Left renal cortex interstitium (tissue), 4 donors: ENCODE results near the gene DCP2. TPM values are rescaled to one million over a fixed set of nuclear protein-coding genes. Genes with fewer than 3 reads are reported as not detected.
A peak's percentile ranks its signal among the peaks of the same experiment; 100 is the strongest.

Source experiments
- DNase-seq, 4 donors: peaks; one replicate each; pipeline ENCODE4 v3.0.0-alpha.2; 2013; ENCODE audit warnings: low read depth in 4 of 4, low spot score in 2 of 4, missing footprints in 1 of 4
- polyA plus RNA-seq, 4 donors: library from polyadenylated mRNA; unstranded; fragments of 120-200 nt; gene quantifications; one replicate each; pipeline ENCODE4 v1.2.1, GENCODE V29; 2013; ENCODE audit not compliant: insufficient read length in 4 of 4

The DCP2 gene
- polyA plus RNA-seq, 4 donors: 33.8 to 44.9 (median 34.2) TPM

GRCh38 chr5:113042491-113043243 lies 66.1 kb downstream of the DCP2 start:
- no peak for DNase-seq

GRCh38 chr5:113043491-113043931 lies 66.9 kb downstream of the DCP2 start:
- no peak for DNase-seq

GRCh38 chr5:113044776-113045465 lies 68.3 kb downstream of the DCP2 start:
- DNase-seq: no peak

- no peak for DNase-seq
Observed at GRCh38 chr5:113047234-113047633, 70.6 kb downstream of the DCP2 start.

GRCh38 chr5:113047733-113048652 lies 71.4 kb downstream of the DCP2 start:
- DNase-seq: no peak

- no peak for DNase-seq
Observed at GRCh38 chr5:113048931-113049330, 72.3 kb downstream of the DCP2 start.

GRCh38 chr5:113050721-113051382 lies 74.3 kb downstream of the DCP2 start:
- DNase-seq: no peak

- DNase-seq: no peak
Observed at GRCh38 chr5:113052041-113052795, 75.6 kb downstream of the DCP2 start.

GRCh38 chr5:113053511-113053995 lies 77.0 kb downstream of the DCP2 start:
- no peak for DNase-seq

- no peak for DNase-seq
Observed at GRCh38 chr5:113054899-113055298, 78.3 kb downstream of the DCP2 start.

- no peak for DNase-seq
Observed at GRCh38 chr5:113056988-113057387, 80.4 kb downstream of the DCP2 start.

GRCh38 chr5:113057557-113057984 lies 81.0 kb downstream of the DCP2 start:
- DNase-seq: no peak

- DNase-seq: no peak
Observed at GRCh38 chr5:113058269-113058668, 81.7 kb downstream of the DCP2 start.

- DNase-seq: no peak
Observed at GRCh38 chr5:113058706-113059226, 82.2 kb downstream of the DCP2 start.

GRCh38 chr5:113059232-113060040 lies 82.8 kb downstream of the DCP2 start:
- peak; percentile 47 to 64 (median 59) for DNase-seq

GRCh38 chr5:113060408-113061025 lies 83.9 kb downstream of the DCP2 start:
- DNase-seq: no peak

- no peak for DNase-seq
Observed at GRCh38 chr5:113061846-113062780, 85.5 kb downstream of the DCP2 start.
